Caco-2 (cell line): Measurements from ENCODE around the gene BICD2. TPM values are rescaled to one million over a fixed set of nuclear protein-coding genes. Genes with fewer than 3 reads are reported as not detected.

Experiments
- BruUV-seq: library from RNA; stranded (reverse); fragments of 400-500 nt; replicated peaks from 2 replicates; lab custom pipeline; 2021; lab: Mats Ljungman, UMichigan
- CTCF ChIA-PET: fragments of 300-600 bp; sonication (Branson Sonifier 250); formaldehyde crosslinking; loops from one replicate; lab custom pipeline; 2022; ENCODE audit warnings: antibody characterized with exemption; lab: Charles Lee
- POLR2A ChIA-PET: fragments of 300-600 bp; sonication (Branson Sonifier 250); formaldehyde crosslinking; loops from one replicate; lab custom pipeline; 2022; ENCODE audit warnings: antibody characterized with exemption; lab: Charles Lee
- DNase-seq, 2 experiments: peaks; one replicate each; pipeline versions ENCODE4 v3.0.0 to v3.0.0-alpha.2; 2020 to 2022
- H3K27me3 ChIP-seq: replicated peaks from 2 replicates; pipeline ENCODE4 v1.6.0; 2011; ENCODE audit warnings: low read length; ENCODE audit not compliant: control insufficient read depth, insufficient read depth
- H3K36me3 ChIP-seq: 2 replicates; pipeline ENCODE4 v1.5.1; 2011; ENCODE audit warnings: low read length; ENCODE audit not compliant: control insufficient read depth, insufficient read depth
- H3K4me1 ChIP-seq: fragments of 250-450 bp; sonication (Bioruptor Pico); 2 replicates; pipeline ENCODE4 v1.5.1; 2020; ENCODE audit warnings: mild to moderate bottlenecking
- H3K4me3 ChIP-seq: 2 replicates; pipeline ENCODE4 v1.5.1; 2011; ENCODE audit warnings: low read depth, mild to moderate bottlenecking, control low read depth, low read length
- H3K9me3 ChIP-seq: fragments of 250-450 bp; sonication (Bioruptor Pico); 2 replicates; pipeline ENCODE4 v1.5.1; 2020; ENCODE audit warnings: mild to moderate bottlenecking, moderate library complexity
- H3K27ac Mint-ChIP-seq: one replicate; pipeline ENCODE4 v1.8.0; 2022; ENCODE audit warnings: mixed read lengths; ENCODE audit not compliant: unreplicated experiment
- H3K27me3 Mint-ChIP-seq: one replicate; pipeline ENCODE4 v1.8.0; 2022; ENCODE audit warnings: mixed read lengths; ENCODE audit not compliant: insufficient read depth, unreplicated experiment
- H3K36me3 Mint-ChIP-seq: one replicate; pipeline ENCODE4 v1.8.0; 2022; ENCODE audit warnings: mild to moderate bottlenecking, mixed read lengths; ENCODE audit not compliant: insufficient read depth, unreplicated experiment
- H3K4me1 Mint-ChIP-seq: one replicate; pipeline ENCODE4 v1.8.0; 2022; ENCODE audit warnings: low read depth, mixed read lengths; ENCODE audit not compliant: unreplicated experiment
- H3K4me3 Mint-ChIP-seq: one replicate; pipeline ENCODE4 v1.8.0; 2022; ENCODE audit warnings: mild to moderate bottlenecking, moderate library complexity, mixed read lengths; ENCODE audit not compliant: unreplicated experiment
- H3K9me3 Mint-ChIP-seq: one replicate; pipeline ENCODE4 v1.8.0; 2022; ENCODE audit warnings: mixed read lengths; ENCODE audit not compliant: unreplicated experiment
- intact Hi-C: fragments of 100-400 bp; cut with micrococcal nuclease; formaldehyde crosslinking; loops from one replicate; pipeline ENCODE4 v1.10.0; 2022; ENCODE audit not compliant: unreplicated experiment
- total RNA-seq: library from RNA; stranded (reverse); gene quantifications from 2 replicates; pipeline ENCODE4 v1.2.3, GENCODE V29; 2022
- TF ChIP-seq, protein P1 (sequence below), 2 experiments: fragments of 200-600 bp in 1 of 2; IDR thresholded peaks; 1 replicate in 1 of 2; 2 replicates in 1 of 2; pipeline versions ENCODE4 v1.5.1 to v1.8.0; 2011 to 2022; ENCODE audit warnings: antibody characterized with exemption in 1 of 2, control low read depth in 1 of 2, inconsistent platforms in 1 of 2, low read depth in 1 of 2, low read length in 1 of 2, mild to moderate bottlenecking in 1 of 2, moderate library complexity in 1 of 2; ENCODE audit not compliant: insufficient read depth in 1 of 2, severe bottlenecking in 1 of 2, unreplicated experiment in 1 of 2

Gene BICD2
- total RNA-seq, 1 experiment from 2014 or later = 13.7 TPM

- ChIA-PET CTCF (no interaction called here), POLR2A (no interaction called here)
- Mint-ChIP-seq H3K27me3 (no peaks in the 10 kb centered on the region), H3K27ac (no peak overlapping the region), H3K4me3 (no peak overlapping the region), H3K36me3 (peaks cover 7% of the 10 kb centered on the region), H3K9me3 (no peaks in the 10 kb centered on the region), H3K4me1 (no peaks in the 10 kb centered on the region)
- intact Hi-C loops = no loop called here
- TF ChIP-seq, protein P1, sequence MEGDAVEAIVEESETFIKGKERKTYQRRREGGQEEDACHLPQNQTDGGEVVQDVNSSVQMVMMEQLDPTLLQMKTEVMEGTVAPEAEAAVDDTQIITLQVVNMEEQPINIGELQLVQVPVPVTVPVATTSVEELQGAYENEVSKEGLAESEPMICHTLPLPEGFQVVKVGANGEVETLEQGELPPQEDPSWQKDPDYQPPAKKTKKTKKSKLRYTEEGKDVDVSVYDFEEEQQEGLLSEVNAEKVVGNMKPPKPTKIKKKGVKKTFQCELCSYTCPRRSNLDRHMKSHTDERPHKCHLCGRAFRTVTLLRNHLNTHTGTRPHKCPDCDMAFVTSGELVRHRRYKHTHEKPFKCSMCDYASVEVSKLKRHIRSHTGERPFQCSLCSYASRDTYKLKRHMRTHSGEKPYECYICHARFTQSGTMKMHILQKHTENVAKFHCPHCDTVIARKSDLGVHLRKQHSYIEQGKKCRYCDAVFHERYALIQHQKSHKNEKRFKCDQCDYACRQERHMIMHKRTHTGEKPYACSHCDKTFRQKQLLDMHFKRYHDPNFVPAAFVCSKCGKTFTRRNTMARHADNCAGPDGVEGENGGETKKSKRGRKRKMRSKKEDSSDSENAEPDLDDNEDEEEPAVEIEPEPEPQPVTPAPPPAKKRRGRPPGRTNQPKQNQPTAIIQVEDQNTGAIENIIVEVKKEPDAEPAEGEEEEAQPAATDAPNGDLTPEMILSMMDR (IDR thresholded peaks at IDR 0.05; ENCODE audit: insufficient read depth in 1 of 2, low read depth in 1 of 2, low read length in 1 of 2, severe bottlenecking in 1 of 2, unreplicated experiment in 1 of 2) = no peak
- H3K9me3 ChIP-seq = no peaks in the 10 kb centered on the region
- no peak overlapping the region for H3K4me3 ChIP-seq
- no peaks in the 10 kb centered on the region; the same call in 1 of the 2 replicates for H3K36me3 ChIP-seq
- H3K4me1 ChIP-seq = no peaks in the 10 kb centered on the region
- DNase-seq = no peak
- H3K27me3 ChIP-seq = no peaks in the 10 kb centered on the region
- BruUV-seq = no TSS peak
These were observed 51.1 kb downstream of the BICD2 start for GRCh38 chr9:92713528-92713927.

GRCh38 chr9:92712767-92713166 is 51.9 kb downstream of the BICD2 start:
- Mint-ChIP-seq H3K36me3 (peaks cover 7% of the 10 kb centered on the region), H3K4me1 (no peaks in the 10 kb centered on the region), H3K27ac (no peak overlapping the region), H3K9me3 (no peaks in the 10 kb centered on the region), H3K27me3 (no peaks in the 10 kb centered on the region), H3K4me3 (no peak overlapping the region)
- Histone ChIP-seq H3K4me3 (no peak overlapping the region), H3K9me3 (no peaks in the 10 kb centered on the region), H3K36me3 (no peaks in the 10 kb centered on the region; the same call in 1 of the 2 replicates), H3K4me1 (no peaks in the 10 kb centered on the region), H3K27me3 (no peaks in the 10 kb centered on the region)
- ChIA-PET CTCF (no interaction called here), POLR2A (no interaction called here)
- TF ChIP-seq, protein P1 (IDR thresholded peaks at IDR 0.05; ENCODE audit: insufficient read depth in 1 of 2, low read depth in 1 of 2, low read length in 1 of 2, severe bottlenecking in 1 of 2, unreplicated experiment in 1 of 2) = no peak
- intact Hi-C loops = no loop called here
- DNase-seq = no peak
- BruUV-seq = no TSS peak

GRCh38 chr9:92711844-92712243 is 52.8 kb downstream of the BICD2 start:
- Histone ChIP-seq H3K9me3 (no peaks in the 10 kb centered on the region), H3K4me1 (no peaks in the 10 kb centered on the region), H3K4me3 (no peak overlapping the region), H3K27me3 (no peaks in the 10 kb centered on the region), H3K36me3 (no peaks in the 10 kb centered on the region; the same call in 1 of the 2 replicates)
- intact Hi-C loops = no loop called here
- no peaks in the 10 kb centered on the region for H3K9me3 Mint-ChIP-seq
- no peak overlapping the region for H3K27ac Mint-ChIP-seq
- CTCF ChIA-PET = no interaction called here
- no TSS peak for BruUV-seq
- no peaks in the 10 kb centered on the region for H3K27me3 Mint-ChIP-seq
- TF ChIP-seq, protein P1 (IDR thresholded peaks at IDR 0.05; ENCODE audit: insufficient read depth in 1 of 2, low read depth in 1 of 2, low read length in 1 of 2, severe bottlenecking in 1 of 2, unreplicated experiment in 1 of 2) = no peak
- DNase-seq = no peak
- H3K4me3 Mint-ChIP-seq = no peak overlapping the region
- H3K4me1 Mint-ChIP-seq = no peaks in the 10 kb centered on the region
- POLR2A ChIA-PET = no interaction called here
- H3K36me3 Mint-ChIP-seq = peaks cover 7% of the 10 kb centered on the region
